ENCODE data around the gene RIT2.

RIT2 gene

DNA sequence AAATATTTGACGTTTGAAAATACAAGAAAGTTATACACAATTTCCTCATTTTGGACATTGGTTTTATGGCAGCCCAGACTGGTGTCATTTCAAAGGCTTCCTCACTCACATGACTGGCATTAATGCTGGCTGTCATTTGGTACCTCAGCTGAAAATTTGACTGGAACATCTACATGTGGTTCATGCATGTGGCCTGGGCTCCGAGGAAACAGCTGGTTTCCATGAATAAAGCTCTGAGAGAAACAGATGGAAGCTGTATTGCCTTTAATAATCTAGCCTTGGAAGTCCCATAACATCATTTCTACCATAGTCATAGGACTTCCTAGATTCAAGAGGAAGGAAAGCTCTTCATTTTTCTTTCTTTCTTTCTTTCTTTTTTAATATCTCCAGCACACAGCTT lies 42.9 kb upstream of the RIT2 start:
- TF ChIP-seq, protein P1, sequence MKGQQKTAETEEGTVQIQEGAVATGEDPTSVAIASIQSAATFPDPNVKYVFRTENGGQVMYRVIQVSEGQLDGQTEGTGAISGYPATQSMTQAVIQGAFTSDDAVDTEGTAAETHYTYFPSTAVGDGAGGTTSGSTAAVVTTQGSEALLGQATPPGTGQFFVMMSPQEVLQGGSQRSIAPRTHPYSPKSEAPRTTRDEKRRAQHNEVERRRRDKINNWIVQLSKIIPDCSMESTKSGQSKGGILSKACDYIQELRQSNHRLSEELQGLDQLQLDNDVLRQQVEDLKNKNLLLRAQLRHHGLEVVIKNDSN (IDR thresholded peaks at IDR 0.05): no peak
- TF ChIP-seq NFIC (IDR thresholded peaks at IDR 0.05): no peak
- TF ChIP-seq CREB1 (IDR thresholded peaks at IDR 0.05; ENCODE audit: low read depth): no peak
- TF ChIP-seq EGR1 (IDR thresholded peaks at IDR 0.05): no peak
- no peak for TF ChIP-seq TEAD4 (IDR thresholded peaks at IDR 0.05)
- TF ChIP-seq ZBTB7A (IDR thresholded peaks at IDR 0.05; ENCODE audit: low read depth): no peak
- no peak for TF ChIP-seq FOXM1 (IDR thresholded peaks at IDR 0.05; ENCODE audit: borderline replicate concordance, low read depth)
- no peak for TF ChIP-seq TAF1 (IDR thresholded peaks at IDR 0.05; ENCODE audit: low read depth)
- no peak for TF ChIP-seq YY1 (IDR thresholded peaks at IDR 0.05; ENCODE audit: low read depth)
- no peak for TF ChIP-seq MAX (IDR thresholded peaks at IDR 0.05)

- no peak for TF ChIP-seq TCF12 (IDR thresholded peaks at IDR 0.05; ENCODE audit: low read depth)
- no peak for TF ChIP-seq TAF1 (IDR thresholded peaks at IDR 0.05; ENCODE audit: low read depth)
- TF ChIP-seq EGR1 (IDR thresholded peaks at IDR 0.05): no peak
- TF ChIP-seq, protein P1 (IDR thresholded peaks at IDR 0.05): no peak
- no peak for TF ChIP-seq YY1 (IDR thresholded peaks at IDR 0.05; ENCODE audit: low read depth)
- TF ChIP-seq ZBTB7A (IDR thresholded peaks at IDR 0.05; ENCODE audit: low read depth): no peak
- TF ChIP-seq, protein P2, sequence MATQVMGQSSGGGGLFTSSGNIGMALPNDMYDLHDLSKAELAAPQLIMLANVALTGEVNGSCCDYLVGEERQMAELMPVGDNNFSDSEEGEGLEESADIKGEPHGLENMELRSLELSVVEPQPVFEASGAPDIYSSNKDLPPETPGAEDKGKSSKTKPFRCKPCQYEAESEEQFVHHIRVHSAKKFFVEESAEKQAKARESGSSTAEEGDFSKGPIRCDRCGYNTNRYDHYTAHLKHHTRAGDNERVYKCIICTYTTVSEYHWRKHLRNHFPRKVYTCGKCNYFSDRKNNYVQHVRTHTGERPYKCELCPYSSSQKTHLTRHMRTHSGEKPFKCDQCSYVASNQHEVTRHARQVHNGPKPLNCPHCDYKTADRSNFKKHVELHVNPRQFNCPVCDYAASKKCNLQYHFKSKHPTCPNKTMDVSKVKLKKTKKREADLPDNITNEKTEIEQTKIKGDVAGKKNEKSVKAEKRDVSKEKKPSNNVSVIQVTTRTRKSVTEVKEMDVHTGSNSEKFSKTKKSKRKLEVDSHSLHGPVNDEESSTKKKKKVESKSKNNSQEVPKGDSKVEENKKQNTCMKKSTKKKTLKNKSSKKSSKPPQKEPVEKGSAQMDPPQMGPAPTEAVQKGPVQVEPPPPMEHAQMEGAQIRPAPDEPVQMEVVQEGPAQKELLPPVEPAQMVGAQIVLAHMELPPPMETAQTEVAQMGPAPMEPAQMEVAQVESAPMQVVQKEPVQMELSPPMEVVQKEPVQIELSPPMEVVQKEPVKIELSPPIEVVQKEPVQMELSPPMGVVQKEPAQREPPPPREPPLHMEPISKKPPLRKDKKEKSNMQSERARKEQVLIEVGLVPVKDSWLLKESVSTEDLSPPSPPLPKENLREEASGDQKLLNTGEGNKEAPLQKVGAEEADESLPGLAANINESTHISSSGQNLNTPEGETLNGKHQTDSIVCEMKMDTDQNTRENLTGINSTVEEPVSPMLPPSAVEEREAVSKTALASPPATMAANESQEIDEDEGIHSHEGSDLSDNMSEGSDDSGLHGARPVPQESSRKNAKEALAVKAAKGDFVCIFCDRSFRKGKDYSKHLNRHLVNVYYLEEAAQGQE (IDR thresholded peaks at IDR 0.05; ENCODE audit: low read depth): no peak
- TF ChIP-seq NFIC (IDR thresholded peaks at IDR 0.05): no peak
- TF ChIP-seq RAD21 (IDR thresholded peaks at IDR 0.05; ENCODE audit: low read depth): no peak
- no peak for TF ChIP-seq CREB1 (IDR thresholded peaks at IDR 0.05; ENCODE audit: low read depth)
- TF ChIP-seq CEBPB (IDR thresholded peaks at IDR 0.05): no peak
- TF ChIP-seq FOXM1 (IDR thresholded peaks at IDR 0.05; ENCODE audit: borderline replicate concordance, low read depth): no peak
- TF ChIP-seq MAX (IDR thresholded peaks at IDR 0.05): no peak
- no peak for TF ChIP-seq TEAD4 (IDR thresholded peaks at IDR 0.05)
- no peak for TF ChIP-seq EP300 (IDR thresholded peaks at IDR 0.05; ENCODE audit: borderline replicate concordance)
These were observed 40.4 kb upstream of the RIT2 start for GRCh38 chr18:43155842-43156241.

DNA sequence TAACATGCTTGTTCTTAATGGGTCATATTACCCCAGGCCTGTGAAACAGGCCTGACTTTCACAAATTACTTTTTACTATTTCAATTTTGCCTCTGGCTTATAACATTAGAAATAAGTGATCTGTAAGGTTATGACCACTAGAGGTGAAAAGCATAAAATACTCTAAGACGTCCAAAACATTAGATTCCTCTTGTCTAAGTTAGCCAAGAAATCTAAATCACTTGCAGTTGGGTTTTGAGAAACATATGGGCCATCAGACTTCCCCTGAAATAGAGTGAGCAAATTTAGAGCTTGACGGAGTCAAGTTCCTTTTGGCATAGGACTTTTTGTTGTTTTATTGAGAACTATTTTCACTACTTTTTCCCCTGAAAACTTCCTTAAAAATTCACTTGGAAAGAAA lies 32.7 kb upstream of the RIT2 start:
- TF ChIP-seq RAD21 (IDR thresholded peaks at IDR 0.05; ENCODE audit: low read depth) (no peak), NFIC (IDR thresholded peaks at IDR 0.05) (no peak), YY1 (IDR thresholded peaks at IDR 0.05; ENCODE audit: low read depth) (no peak), MAX (IDR thresholded peaks at IDR 0.05) (no peak), EP300 (IDR thresholded peaks at IDR 0.05; ENCODE audit: borderline replicate concordance) (no peak), CREB1 (IDR thresholded peaks at IDR 0.05; ENCODE audit: low read depth) (no peak), TEAD4 (IDR thresholded peaks at IDR 0.05) (no peak), FOXM1 (IDR thresholded peaks at IDR 0.05; ENCODE audit: borderline replicate concordance, low read depth) (no peak), TCF12 (IDR thresholded peaks at IDR 0.05; ENCODE audit: low read depth) (no peak), ZBTB7A (IDR thresholded peaks at IDR 0.05; ENCODE audit: low read depth) (no peak), TAF1 (IDR thresholded peaks at IDR 0.05; ENCODE audit: low read depth) (no peak), CEBPB (IDR thresholded peaks at IDR 0.05) (no peak), EGR1 (IDR thresholded peaks at IDR 0.05) (no peak)
- TF ChIP-seq, protein P2 (IDR thresholded peaks at IDR 0.05; ENCODE audit: low read depth): no peak
- TF ChIP-seq, protein P1 (IDR thresholded peaks at IDR 0.05): no peak

GRCh38 chr18:43141208-43141607 lies 25.7 kb upstream of the RIT2 start:
- TF ChIP-seq CREB1 (IDR thresholded peaks at IDR 0.05; ENCODE audit: low read depth) (no peak), RAD21 (IDR thresholded peaks at IDR 0.05; ENCODE audit: low read depth) (no peak), FOXM1 (IDR thresholded peaks at IDR 0.05; ENCODE audit: borderline replicate concordance, low read depth) (no peak), EGR1 (IDR thresholded peaks at IDR 0.05) (no peak), YY1 (IDR thresholded peaks at IDR 0.05; ENCODE audit: low read depth) (no peak), EP300 (IDR thresholded peaks at IDR 0.05; ENCODE audit: borderline replicate concordance) (no peak)
- TF ChIP-seq, protein P2 (IDR thresholded peaks at IDR 0.05; ENCODE audit: low read depth): no peak
- TF ChIP-seq, protein P1 (IDR thresholded peaks at IDR 0.05): no peak
